HTR-8/SVneo (cell line): ENCODE results near the gene TRAIP.
"Not testable (repeated sequence)": the region's sequence is repeated elsewhere in the genome, so short reads cannot be mapped to it uniquely, and the experiment has no call there.

Source experiments
- DNase-seq: peaks from one replicate; pipeline ENCODE4 v3.0.0; 2011; ENCODE audit warnings: low spot score, mixed read lengths; ENCODE audit not compliant: insufficient read length
- FAIRE-seq: peaks from 2 replicates; lab custom pipeline; 2011; peaks lifted over from hg19 to GRCh38; lab: Jason Lieb, UNC

The TRAIP gene, protein sequence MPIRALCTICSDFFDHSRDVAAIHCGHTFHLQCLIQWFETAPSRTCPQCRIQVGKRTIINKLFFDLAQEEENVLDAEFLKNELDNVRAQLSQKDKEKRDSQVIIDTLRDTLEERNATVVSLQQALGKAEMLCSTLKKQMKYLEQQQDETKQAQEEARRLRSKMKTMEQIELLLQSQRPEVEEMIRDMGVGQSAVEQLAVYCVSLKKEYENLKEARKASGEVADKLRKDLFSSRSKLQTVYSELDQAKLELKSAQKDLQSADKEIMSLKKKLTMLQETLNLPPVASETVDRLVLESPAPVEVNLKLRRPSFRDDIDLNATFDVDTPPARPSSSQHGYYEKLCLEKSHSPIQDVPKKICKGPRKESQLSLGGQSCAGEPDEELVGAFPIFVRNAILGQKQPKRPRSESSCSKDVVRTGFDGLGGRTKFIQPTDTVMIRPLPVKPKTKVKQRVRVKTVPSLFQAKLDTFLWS

DNA sequence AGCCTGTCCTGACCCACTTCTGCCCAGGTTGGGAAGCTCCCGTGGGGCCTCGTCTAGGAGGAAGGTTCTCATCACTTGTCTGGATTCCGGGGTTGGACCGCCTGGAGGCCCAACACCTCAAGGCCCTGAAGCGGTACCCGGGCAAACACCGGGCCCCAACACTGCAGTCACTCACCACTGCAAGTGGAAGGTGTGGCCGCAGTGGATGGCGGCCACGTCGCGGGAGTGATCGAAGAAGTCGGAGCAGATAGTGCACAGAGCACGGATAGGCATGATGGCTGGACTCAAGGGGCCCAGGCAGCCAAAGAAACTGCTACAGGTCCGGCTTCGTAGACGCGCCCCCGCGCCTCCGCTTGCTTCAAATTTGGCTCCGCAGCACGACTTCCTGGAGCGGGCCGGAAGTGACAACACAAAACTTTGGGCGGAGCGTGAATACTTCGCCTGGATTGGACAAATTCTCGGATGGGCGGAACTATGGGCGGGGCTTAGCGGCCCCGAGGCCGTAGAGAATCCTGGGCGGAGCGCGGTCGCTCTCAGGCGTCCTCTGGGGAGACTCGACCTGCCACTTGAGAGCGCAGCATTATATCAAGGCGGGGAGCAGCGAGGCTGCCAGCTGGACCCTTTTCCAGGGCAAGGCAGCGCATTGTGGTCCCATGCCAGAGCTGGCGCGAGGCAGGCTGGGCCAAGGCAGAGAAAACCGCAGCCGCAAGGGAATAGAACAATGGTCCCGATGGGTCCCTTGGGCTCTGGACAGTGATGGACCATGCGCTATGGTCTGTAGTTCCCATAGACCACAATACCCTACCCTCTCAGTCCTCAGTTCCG lies at the start of gene TRAIP:
Gene TRAIP (minus strand): TSS at position 384 of the 825 bp plus-strand sequence. CDS start 111 bp downstream, at position 273.
- DNase-seq, result peak; percentile 98
- FAIRE-seq, result peak; percentile 97

DNA sequence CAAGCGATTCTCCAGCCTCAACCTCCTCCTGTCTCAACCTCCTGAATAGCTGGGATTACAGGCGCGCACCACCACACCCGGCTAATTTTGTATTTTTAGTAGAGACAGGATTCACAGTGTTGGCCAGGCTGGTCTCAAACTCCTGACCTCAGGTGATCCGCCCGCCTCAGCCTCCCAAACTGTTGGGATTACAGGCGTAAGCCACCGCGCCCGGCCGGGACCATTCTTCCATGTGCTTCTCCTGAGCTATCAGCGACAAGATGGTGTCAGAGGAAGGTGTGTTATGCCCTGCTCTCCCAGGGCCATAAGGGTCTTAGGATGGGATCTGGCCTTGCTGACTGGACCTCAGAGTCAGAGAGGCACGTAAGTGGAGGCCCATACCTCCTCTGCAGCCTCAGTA lies 48.1 kb upstream of the TRAIP start:
- not testable (repeated sequence) for FAIRE-seq, DNase-seq

DNA sequence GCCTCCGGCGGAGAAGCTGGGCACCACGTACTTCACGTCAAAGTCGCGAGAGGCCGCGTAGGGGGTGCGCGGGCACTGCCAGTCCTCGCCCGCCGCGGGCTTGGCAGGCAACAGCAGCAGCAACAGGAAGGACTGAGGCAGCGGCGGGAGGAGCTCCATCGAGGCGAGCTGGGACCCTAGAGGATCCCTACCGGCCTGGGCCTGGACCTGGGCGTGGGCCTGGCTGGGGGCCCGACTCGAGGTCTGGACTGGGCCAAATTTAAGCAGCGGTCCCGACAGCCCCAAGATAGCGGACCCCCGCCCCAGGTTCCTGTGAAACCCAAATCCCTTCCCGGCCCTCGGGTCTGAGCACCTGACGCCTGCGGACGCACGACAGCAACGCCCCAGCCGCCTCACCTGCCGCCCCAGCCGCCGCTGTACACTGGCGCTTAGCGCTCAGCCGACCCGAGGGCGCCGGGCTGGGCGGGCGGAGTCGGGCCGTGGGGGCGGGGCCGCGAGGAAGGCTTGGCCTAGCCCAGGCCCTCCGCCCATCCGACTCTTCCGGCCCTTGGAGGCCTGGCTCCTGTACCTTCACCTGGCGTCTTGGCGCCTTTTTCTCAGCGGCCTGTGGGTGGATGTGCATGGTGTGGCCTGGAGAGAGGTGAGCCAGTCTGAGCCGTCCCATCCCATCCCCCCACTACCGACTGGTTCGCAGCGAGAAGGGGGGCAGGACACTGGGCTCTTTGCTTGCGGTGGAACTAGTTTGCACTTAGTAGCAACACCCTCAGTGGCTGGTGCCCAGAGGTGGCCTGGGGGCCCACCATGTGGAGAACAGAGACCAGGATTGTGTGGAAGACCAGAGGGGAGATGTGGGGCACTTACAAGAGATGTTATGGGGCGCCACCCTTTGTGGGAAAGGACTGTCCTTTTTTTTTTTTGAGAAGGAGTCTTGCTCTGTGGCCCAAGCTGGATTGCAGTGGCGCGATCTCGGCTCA lies 47.4 kb upstream of the TRAIP start, which contains the start of gene MST1R:
Gene MST1R (minus strand): TSS at position 423 of the 974 bp plus-strand sequence. CDS start 264 bp downstream, at position 159.
- DNase-seq (no peak), FAIRE-seq (no peak)

DNA sequence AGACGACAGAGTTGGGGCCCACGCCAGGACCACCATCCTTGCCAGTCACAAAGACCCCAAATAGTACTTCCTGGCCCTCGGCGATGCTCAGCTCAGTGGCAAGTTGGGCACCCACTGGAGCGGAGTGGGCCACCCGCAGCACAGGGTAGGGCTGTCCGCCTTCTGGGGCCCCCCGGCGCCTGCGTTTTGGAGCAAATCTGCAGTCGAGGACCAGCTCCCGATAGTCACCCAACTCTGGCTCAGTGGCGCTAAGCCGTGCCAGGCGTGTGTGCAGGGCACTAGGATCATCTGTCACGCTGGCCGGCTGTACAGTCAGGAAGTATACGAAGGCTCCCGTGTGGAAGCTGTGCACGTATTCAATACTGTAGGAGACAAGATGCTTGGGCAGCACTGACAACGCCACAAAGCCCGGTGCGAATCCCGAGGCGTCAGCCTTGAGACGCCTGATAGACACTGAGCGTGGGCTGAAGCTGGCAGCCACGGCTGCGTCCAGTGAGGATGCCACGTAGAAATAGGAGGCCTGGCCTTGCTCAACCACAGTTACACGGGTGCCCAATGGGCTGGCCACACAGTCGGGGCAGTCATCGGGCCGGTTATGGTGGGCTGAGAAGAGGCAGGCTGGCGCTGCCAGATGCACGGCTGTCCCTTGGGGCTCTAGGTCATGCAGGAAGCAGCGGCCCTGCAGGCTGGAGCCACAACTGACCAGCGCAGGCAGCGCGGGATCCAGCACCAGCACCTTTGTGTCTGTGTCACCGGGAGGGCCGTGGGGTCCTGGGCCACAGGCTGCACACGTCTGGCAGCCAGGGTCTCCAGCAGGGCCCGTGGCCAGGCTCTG lies 46.4 kb upstream of the TRAIP start:
- DNase-seq, result no peak
- no peak for FAIRE-seq

DNA sequence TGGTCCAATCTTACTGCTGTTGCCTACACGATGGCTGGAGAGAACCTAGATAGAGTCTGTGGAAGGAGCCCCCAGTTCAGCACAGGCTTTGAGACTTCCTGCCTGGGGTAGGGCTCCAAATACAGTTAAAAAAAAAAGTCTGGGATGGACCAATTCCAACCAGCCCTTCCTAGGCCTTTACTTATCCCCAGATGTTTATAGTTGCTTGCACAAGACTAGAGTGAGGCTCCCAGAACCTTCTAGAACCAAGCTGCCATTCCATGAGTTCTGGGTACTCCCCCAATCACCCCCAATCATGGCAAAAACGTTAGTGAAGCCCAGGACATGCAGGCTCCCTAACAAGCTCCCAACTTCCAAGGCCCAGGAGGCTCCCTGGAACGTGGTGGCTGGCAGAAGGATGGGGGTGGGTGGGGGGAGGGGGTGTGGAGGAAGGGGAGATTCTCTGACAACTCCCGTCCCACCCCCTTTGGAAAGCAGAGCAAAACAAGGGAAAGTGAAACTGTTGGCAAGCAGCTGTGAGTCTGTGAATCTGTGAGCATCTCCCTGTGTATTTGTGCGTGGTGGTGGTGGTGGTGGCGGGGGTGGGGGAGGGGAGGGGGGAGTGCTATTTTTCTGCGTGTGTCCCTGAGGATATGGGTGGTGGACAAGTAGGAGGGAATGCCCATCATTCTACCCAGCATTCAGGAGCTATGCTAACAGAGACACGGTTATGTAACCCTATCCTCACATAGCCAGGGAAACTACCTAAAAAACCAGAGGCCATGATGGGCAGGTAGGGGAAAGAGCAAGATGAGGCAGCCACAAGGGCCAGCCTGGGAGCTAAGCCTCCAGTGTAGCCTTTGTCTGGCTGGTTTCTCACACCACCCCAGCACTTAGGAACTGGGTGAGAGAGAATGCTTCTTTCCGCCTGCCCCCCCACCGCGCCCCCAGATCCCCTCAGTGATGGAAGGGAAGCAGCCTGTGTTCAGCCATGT lies 45.3 kb upstream of the TRAIP start:
- FAIRE-seq (no peak), DNase-seq (no peak)

DNA sequence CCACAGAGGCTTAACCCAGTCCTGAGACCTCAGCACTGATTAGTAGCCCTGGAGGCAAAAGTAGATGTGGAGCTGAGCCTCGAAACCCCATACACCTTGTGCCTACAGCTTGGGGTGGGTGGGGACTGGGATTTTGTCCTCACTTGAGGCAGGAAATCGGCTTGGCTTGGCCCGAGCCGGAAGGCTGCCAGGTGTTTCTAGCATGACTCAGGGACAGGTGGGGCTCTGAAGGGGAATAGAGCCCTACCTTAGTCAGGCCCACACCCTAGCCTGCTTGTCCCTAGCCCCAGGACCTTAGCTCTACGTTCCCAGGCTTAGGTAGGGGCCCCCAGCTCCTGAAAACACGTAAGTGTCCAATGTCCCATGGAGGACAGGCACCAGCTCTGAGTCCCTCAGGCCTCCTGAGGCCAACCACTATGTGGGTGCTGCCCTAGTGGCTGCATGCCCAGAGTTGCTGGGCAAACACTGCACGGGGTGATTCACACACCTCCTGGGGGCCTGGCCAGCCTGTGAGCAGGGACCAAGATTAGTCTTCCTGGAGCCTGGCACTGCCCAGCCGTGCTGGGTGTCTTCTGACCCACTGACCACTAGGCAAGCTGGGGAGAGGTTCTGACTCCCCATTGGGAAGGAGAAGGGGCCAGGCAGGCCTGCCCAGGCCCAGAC lies 44.3 kb upstream of the TRAIP start:
- no peak for FAIRE-seq
- peak; percentile 82 for DNase-seq

DNA sequence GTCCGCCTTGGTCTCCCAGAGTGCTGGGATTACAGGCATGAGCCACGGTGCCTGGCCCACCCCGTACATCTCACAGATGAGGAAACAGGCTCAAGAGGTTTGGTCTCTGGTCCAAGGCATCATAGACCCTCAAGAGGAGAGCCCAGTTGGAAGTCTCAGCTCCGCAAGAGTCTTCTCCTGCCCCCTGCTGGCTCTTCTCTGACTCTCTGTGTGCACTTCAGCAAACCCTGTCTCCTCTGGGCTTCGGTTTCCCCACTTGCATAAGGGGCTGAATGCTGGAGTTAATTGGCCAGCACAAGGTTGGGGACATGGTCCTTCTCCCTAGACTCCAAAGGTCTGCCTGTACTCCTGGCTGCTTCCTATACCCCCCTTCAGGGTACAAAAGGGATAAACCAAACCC lies 43.5 kb upstream of the TRAIP start:
- FAIRE-seq (no peak), DNase-seq (no peak)

DNA sequence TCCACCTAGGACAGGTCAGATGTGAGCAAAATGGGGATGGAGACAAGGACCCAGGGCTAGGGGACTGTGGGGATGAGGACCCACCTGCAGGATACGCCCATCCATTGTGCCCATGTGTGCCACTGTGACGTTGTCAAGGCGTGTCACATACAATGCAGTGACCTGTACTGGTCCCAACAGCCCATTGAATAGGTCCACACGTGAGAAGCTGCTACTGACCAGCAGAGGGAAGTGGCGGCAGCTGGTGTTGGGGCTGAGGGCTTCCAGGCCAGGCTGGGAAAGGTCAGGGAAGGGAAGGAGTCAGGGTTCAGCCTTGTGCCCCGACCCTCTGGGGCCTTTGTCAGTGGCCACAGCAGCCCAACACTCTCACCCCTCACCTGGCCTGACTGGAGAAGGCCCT lies 42.6 kb upstream of the TRAIP start:
- DNase-seq (no peak), FAIRE-seq (no peak)

DNA sequence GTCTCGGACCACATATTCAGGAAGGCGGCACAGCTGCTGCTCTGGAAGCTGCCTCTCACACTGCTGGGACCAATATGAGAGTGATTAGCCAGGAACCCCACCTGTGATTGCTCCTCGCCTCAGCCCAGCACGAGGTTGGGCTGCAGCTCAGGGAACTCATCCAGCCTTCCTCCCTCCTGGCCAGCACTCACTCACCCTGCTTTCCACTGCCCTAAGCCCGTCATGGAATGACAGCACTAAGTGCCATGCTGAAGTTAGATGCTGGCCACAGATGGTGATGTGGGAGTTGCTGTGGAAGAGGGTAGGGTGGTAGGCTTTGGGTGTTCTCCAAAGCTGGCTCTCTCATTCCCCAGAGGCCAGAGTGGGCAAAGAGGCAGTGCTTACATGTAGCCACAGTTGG lies 40.0 kb upstream of the TRAIP start:
- FAIRE-seq (no peak), DNase-seq (no peak)

DNA sequence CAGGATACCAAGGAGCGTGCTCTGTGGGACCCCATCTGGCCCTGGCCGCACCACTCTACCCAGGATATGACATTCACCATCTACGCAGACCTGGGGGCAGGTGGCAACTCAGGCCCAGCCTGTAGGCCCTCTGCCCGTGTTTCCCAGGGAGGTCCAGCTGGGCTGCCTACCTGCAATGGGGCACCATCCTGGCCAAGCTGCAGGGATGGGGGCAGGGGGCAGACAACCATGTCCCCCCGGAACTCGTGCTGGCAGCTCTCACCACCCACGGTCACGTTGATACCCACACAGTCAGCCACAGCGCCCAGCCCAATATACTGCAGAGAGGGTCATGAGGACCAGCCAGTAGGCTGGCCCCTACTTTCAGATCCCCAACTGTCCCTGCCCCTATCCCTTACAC lies 39.4 kb upstream of the TRAIP start:
- DNase-seq, result no peak
- peak; percentile 16 for FAIRE-seq

DNA sequence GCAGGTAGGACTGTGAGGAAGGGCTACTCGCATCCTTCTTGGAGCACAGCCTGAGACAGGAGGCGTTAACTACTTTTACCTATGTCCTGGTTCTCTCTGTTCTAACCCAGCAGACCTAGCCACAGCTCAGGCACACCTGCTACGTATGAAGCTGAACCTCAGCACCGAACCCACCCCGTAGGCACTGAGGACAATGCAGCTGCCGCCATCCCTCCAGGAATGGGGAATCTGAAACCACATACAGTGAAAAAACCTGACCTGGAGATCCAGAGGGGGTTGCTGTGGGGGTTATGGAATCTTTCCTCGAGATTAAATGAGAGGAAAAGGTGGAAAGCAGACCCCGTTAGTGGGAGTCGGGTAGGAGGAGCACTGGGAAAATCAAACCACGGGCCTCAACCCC lies 32.9 kb upstream of the TRAIP start:
- FAIRE-seq, result no peak
- DNase-seq, result no peak

DNA sequence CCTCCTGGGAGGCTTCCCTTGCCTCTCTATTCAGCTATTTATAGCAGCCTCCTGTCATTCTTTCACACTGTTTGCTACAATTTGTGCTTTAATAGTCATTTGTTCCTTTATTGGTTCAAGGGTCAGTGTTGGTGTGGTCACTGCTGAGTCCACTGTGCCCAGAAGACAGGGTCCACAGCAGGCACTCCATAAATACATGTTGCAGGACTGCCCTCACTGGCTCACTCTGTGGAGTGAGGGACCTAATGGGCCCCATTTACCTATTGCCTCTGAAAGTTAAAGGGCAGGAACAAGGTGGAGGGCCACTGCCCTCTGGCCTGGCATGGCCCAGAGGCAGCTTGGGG lies 30.5 kb upstream of the TRAIP start:
- no peak for DNase-seq
- no peak for FAIRE-seq

DNA sequence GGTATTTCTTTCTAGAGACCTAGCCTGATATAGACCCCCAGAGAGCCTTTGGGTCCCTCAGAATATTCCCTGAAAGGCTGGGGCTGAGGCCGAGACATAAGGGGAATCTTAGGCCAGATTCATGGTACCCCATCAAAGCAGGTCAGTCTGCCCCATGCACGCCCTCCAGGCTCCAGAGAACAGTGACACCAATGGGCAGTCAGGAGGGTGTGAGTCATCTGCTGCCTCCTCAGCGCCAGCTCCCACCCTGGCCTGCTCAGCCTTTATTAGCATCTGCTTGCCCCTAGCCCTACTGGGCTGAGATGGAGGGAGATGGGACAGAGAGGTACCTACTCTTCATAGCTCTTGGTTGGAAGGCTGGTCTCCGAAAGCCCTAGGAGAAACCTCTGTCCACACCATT lies 27.6 kb upstream of the TRAIP start:
- no peak for FAIRE-seq

DNA sequence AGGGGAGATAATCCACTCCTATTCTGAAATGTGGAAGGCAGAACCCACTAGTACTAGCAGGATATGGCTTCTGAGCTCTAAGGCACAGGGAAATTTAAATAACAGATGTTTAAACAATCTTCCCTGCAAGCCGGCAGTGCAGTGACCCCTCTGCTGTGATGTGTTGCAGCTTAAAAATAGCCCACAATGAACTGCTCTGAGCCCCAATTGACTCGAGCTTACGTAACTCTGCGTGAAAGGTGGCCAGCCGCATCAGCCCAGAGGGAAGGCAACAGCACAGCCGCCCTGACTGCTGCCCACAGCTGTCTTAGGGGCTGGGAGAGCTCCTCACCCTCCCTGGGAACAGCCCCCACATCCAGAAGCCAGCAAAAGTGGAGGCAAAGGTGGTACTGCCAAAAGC lies 25.8 kb upstream of the TRAIP start:
- peak; percentile 33 for FAIRE-seq
- no peak for DNase-seq

More for the DNA sequence above, 27.6 kb upstream of the TRAIP start:
- peak; percentile 38 for DNase-seq

DNA sequence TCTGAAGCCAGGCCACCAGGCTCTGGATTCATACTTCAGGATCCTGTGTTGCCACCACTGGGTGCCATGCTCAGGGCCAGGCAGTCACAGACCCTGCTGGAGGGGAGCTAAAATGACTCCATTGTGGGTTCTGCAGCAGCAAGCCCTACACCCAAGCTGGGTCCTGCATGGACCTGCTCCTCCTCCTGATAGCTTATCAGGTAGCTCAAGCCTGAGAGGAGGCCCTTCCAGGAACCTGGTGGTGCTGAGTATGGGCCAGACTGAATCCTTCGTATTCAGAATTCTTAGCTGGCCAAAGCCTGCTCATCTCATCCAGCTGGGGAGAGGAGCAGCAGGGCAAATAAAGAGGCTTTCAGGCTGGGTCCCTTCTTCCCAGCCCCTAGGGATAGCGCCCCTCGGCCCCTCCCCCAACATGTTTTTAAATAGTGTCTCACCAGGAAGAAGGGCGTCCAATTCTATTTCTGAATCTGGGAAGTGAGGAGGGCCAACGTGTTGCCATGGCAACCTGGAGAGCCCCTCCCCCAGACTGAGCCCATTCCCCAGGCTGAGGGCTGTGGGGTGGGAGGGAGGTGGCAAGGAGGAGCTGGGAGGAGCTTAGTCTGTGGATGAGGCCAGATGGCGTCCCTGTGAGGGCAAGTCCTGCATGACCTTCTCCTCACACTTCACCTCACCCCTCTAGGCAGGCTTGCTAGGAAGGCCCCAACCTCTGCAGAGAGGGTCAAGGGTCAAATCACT lies 24.4 kb upstream of the TRAIP start:
- DNase-seq, result no peak
- FAIRE-seq, result no peak

DNA sequence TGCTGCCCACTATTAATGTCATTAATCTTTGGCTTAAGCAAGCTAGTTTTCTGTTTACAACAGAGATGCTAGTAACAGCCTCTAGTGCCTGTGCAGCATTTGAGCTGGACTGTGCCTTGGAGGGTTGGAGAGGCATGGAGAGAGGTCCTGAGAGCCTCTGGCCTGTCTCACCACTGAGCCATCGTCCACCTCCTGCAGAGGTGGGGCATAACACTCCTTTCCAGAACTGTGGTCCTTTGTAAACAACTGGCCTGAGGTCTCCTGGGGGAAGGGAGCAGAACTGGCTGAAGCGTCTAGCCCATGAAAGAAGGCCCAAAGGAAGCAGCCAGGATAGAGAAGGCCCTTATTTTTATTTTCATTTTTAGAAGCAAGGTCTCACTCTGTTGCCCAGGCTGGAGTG lies 23.4 kb upstream of the TRAIP start:
- FAIRE-seq (no peak), DNase-seq (no peak)

DNA sequence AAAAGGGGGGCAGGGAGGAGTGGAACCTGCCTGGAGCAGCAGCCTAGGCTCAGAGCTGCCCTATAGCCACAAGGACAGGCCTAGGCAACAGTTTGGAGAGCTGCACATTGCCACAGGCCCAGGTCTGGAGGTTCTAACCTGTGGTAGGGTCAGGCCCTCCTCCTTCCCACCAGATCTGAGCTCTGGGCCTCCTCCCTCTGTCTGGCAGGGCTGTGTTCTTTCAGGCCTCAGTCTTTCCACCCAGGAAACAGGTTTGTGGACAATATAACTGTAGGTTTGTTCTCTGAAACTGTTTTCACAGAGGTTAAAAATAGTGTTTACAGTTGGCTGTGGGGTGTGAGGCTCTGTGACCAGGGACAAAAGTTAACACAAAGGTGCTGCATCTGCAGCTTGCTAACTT lies 22.3 kb upstream of the TRAIP start:
- FAIRE-seq (no peak), DNase-seq (no peak)
